Cardiac muscle cell (in vitro differentiated cells and primary cell): ENCODE measurements around the gene TRAF2. TPM values are rescaled to one million over a fixed set of nuclear protein-coding genes. Genes with fewer than 3 reads are reported as not detected.

Source experiments
- DNase-seq, 2 donors: peaks; one replicate each; pipeline versions ENCODE4 v3.0.0 to v3.0.0-alpha.2; 2010 to 2017; ENCODE audit warnings: low read depth in 1 of 2, low spot score in 1 of 2
- H3K27ac ChIP-seq: fragments of 200-600 bp; sonication (generic); 2 replicates; pipeline ENCODE4 v1.5.1; 2016
- H3K27me3 ChIP-seq: fragments of 200-600 bp; sonication (generic); 2 replicates; pipeline ENCODE4 v1.6.0; 2016; ENCODE audit warnings: control low read depth
- H3K36me3 ChIP-seq: fragments of 200-600 bp; sonication (generic); 2 replicates; pipeline ENCODE4 v1.5.1; 2016; ENCODE audit warnings: control low read depth
- H3K4me1 ChIP-seq: fragments of 200-600 bp; sonication (generic); 2 replicates; pipeline ENCODE4 v1.8.1; 2017; ENCODE audit warnings: low read depth, mild to moderate bottlenecking, mixed run types
- H3K4me3 ChIP-seq: fragments of 200-600 bp; sonication (generic); 2 replicates; pipeline ENCODE4 v1.5.1; 2016; ENCODE audit warnings: mild to moderate bottlenecking
- H3K9me3 ChIP-seq: fragments of 200-600 bp; sonication (generic); 2 replicates; pipeline ENCODE4 v1.5.1; 2017; ENCODE audit warnings: low read depth, mild to moderate bottlenecking, control low read depth
- polyA plus RNA-seq: library from polyadenylated mRNA; unstranded; fragments of >200 nt; fragmentation: Nextera tagmentation; extraction: Ambion mirVana; gene quantifications from 2 replicates; pipeline ENCODE4 v1.2.1, GENCODE V29; 2016
- total RNA-seq: library from RNA; depleted of rRNA; stranded (reverse); fragments of >200 nt; gene quantifications from 2 replicates; pipeline ENCODE4 v1.2.3, GENCODE V29; 2016
- TF ChIP-seq, protein P1 (sequence below): IDR thresholded peaks from 2 replicates; pipeline ENCODE4 v1.5.1; 2012; ENCODE audit warnings: low read depth, mild to moderate bottlenecking, low read length

The TRAF2 gene
- total and polyA plus RNA-seq, 2 experiments from 2014 or later = 25.6 to 37.2 TPM

DNA sequence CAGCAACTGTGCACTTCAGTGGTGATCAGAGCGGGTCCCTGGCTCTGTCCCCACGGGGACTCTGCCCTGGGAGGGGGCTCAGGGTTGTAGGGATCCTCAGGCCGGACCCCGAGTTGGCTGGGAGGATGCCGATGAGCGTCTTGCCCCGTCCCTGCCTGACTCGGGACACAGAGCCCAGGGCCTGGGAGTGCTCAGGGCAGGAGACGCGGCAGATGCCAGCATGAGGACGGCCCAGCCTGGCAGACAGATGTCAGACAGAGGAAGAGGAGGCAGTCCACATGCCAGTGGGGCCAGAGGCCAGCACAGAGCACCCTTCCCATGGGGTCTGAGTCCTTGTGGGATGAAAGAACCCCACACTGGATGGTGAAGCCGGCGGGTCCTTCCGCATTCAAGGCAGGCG lies 77.0 kb downstream of the TRAF2 start:
- TF ChIP-seq, protein P1, sequence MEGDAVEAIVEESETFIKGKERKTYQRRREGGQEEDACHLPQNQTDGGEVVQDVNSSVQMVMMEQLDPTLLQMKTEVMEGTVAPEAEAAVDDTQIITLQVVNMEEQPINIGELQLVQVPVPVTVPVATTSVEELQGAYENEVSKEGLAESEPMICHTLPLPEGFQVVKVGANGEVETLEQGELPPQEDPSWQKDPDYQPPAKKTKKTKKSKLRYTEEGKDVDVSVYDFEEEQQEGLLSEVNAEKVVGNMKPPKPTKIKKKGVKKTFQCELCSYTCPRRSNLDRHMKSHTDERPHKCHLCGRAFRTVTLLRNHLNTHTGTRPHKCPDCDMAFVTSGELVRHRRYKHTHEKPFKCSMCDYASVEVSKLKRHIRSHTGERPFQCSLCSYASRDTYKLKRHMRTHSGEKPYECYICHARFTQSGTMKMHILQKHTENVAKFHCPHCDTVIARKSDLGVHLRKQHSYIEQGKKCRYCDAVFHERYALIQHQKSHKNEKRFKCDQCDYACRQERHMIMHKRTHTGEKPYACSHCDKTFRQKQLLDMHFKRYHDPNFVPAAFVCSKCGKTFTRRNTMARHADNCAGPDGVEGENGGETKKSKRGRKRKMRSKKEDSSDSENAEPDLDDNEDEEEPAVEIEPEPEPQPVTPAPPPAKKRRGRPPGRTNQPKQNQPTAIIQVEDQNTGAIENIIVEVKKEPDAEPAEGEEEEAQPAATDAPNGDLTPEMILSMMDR = no peak
- DNase-seq = no peak
- no peaks in the 10 kb centered on the region for H3K36me3 ChIP-seq
- peaks cover 4% of the 10 kb centered on the region for H3K4me1 ChIP-seq
- H3K27ac ChIP-seq = no peak overlapping the region
- H3K27me3 ChIP-seq = no peaks in the 10 kb centered on the region
- H3K4me3 ChIP-seq = no peak overlapping the region
- no peaks in the 10 kb centered on the region for H3K9me3 ChIP-seq

DNA sequence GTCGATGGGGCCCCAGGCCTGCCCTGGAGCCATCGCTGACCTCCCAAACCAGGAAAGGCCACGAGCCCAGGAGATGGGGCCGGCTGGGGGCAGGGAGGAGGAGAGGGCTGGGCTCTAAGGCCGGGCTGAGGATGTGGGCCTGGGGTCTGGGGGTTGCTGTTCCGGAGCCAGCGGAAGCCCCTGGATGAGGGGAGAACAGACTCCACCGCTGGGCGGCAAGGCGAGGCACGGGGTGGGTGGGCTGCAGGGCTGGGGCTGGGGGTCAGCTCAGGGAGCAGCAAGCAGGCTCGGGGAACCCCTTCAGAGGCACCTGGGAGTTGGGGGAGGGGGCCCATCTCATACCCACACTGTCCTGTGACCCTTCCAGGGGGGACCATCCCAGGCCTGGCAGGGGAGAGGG lies 77.4 kb downstream of the TRAF2 start:
- Histone ChIP-seq H3K36me3 (no peaks in the 10 kb centered on the region), H3K9me3 (no peaks in the 10 kb centered on the region), H3K4me1 (peaks cover 4% of the 10 kb centered on the region), H3K4me3 (no peak overlapping the region), H3K27me3 (no peaks in the 10 kb centered on the region), H3K27ac (no peak overlapping the region)
- DNase-seq = no peak
- TF ChIP-seq, protein P1 = no peak

DNA sequence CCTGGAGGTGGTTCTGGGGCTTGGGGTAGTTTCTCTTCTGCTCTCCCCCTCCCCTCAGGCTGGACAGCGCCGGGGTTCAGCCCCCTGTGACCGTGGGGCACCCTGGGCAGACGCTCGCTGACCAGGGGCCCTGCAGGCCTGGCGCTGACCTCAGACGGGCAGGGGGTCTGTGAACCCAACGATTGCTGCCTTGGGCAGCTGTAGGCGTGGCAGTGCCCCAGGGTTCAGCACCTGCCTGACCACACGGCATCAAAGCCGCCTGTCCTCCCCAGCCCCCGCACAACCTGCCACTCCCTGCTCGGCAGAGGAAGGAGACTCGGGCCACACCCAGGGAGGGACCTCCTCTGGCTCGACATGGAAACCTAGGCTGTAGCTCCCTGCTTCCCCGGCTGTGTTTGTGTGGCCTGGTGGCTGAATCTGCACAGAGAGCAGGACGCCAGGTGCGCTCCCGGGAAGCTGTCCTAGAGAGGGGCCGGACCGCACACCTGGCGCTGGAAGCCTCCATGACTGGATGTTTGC lies 77.9 kb downstream of the TRAF2 start:
- H3K27ac ChIP-seq = no peak overlapping the region
- H3K9me3 ChIP-seq = no peaks in the 10 kb centered on the region
- peaks cover 4% of the 10 kb centered on the region for H3K4me1 ChIP-seq
- H3K36me3 ChIP-seq = no peaks in the 10 kb centered on the region
- no peak overlapping the region for H3K4me3 ChIP-seq
- no peak for DNase-seq
- TF ChIP-seq, protein P1 = no peak
- no peaks in the 10 kb centered on the region for H3K27me3 ChIP-seq

DNA sequence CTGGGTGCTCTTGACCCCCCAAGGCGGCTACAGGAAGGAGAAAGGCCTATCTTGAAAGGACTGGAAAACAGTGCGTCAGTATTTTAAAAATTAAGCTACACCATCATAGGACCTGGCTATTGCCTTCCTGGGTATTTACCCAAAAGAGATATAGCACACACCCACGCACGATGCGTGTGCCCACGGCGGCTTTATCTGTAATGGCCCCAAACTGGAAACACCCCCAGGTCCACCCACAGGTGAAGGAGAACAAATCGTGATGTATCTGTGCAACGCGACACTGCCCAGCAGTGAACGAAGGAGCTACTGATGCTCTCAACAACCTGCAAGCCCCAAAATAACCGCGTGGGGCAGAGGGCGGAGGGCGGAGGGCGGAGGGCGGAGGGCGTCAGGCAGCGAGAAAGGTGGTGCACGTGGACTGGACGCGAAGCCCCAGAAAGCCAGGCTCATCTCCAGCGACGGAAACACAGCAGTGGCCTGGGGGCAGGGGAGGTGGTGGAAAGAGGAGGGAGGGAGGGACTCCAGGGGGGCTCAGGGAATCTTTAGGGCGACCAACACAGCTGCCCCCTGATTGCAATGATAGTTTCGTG lies 78.6 kb downstream of the TRAF2 start:
- TF ChIP-seq, protein P1 = no peak
- Histone ChIP-seq H3K4me3 (no peak overlapping the region), H3K4me1 (peaks cover 4% of the 10 kb centered on the region), H3K27me3 (no peaks in the 10 kb centered on the region), H3K27ac (no peak overlapping the region), H3K36me3 (no peaks in the 10 kb centered on the region), H3K9me3 (no peaks in the 10 kb centered on the region)
- no peak for DNase-seq

DNA sequence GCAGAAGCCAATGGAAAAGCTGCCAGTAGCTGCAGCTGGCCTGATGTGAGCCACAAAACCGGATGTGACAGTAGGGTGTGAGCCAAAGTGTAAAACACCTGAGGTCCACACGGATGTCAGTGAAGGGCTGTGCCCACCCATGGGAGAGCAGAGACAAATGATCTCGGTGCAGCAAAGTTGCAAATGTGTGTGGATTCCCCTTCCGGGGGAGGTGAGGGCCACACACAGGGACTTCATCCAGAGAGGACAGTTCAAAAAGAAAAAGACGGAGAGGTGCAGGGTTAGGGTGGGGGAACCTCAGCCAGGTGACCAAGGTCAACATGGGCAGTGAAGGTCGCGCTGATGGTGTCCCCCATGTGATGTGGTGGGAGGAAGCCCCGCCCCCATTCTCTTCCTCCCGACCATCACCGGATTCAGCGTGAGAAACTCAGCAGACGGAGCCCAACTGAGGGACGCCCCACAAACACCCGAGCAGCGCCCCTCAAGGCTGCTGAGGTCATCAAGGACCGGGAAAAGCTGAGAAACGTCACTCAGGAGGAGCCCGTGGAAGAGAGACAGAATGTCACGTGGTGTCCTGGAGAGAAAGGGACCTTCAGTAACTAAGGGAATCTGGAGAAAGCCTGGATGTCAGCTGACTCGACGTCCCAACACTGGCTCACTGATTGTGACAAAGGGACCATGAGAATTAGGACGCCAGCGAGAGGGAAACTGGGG lies 79.6 kb downstream of the TRAF2 start:
- no peak overlapping the region for H3K27ac ChIP-seq
- TF ChIP-seq, protein P1 = no peak
- no peaks in the 10 kb centered on the region for H3K36me3 ChIP-seq
- peaks cover 4% of the 10 kb centered on the region for H3K4me1 ChIP-seq
- no peak for DNase-seq
- H3K27me3 ChIP-seq = no peaks in the 10 kb centered on the region
- H3K4me3 ChIP-seq = no peak overlapping the region
- no peaks in the 10 kb centered on the region for H3K9me3 ChIP-seq
